A673 (cell line): ENCODE measurements around the gene KRT73.

Experiments used
- CTCF ChIP-seq: fragments of 300-800, 200-600 bp; sonication (generic); conservative IDR thresholded peaks from 2 replicates; pipeline ENCODE4 v1.5.1; 2017; ENCODE audit warnings: low read depth, mild to moderate bottlenecking, antibody characterized with exemption, low read length, moderate library complexity, mixed read lengths
- EZH2 ChIP-seq: fragments of 200-600 bp; sonication (generic); IDR thresholded peaks from 2 replicates; pipeline ENCODE4 v1.6.1; 2017; ENCODE audit warnings: borderline replicate concordance, low read depth, mild to moderate bottlenecking, mixed read lengths, antibody characterized with exemption, low read length; ENCODE audit not compliant: poor library complexity, severe bottlenecking

DNA sequence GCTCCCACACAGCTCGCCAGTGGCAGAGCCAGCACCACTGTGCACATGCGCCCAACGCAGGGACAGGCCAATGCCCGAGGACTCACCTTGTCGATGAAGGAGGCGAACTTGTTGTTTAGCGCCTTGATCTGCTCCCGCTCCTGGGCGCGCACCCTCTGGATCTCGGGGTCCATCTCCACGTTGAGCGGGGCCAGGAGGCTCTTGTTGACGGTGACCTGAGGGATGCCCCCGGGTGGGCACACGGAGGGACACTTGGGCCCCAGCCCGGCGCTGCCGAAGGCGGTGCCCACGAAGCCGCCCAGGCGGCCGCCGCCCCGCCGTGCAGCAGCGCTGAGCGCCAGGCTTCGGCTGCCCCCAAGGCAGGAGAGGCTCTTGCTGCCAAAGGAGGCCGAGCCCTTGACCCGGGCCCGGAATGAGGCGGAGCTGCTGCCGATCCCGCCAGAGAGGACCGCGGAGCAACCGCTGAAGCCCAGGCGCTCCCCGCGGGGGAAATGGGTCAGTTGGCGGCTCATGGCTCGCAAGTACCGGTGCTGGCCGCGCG is 17.3 kb downstream of the KRT73 start, which contains the start of gene KRT72:
- TF ChIP-seq CTCF = no peak
- TF ChIP-seq EZH2 = no peak
